ENCODE measurements around the gene LSM7.

DNA sequence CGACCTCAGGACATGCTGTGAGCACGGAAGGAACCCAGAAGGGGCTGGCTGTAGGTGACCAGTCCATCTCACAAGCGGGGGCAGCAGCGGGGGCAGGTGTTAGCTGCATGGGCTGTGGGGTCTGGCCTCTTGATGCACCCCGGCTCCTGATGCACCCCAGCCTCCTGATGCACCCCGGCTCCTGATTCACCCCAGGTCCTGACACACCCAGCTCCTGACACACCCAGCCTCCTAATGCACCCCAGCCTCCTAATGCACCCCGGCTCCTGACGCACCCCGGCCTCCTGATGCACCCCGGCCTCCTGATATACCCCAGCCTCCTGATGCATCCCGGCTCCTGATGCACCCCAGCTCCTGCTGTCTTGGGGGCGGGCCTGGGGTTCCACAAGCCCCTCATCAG, 7.4 kb downstream of the LSM7 start:
- TF ChIP-seq, protein P1, sequence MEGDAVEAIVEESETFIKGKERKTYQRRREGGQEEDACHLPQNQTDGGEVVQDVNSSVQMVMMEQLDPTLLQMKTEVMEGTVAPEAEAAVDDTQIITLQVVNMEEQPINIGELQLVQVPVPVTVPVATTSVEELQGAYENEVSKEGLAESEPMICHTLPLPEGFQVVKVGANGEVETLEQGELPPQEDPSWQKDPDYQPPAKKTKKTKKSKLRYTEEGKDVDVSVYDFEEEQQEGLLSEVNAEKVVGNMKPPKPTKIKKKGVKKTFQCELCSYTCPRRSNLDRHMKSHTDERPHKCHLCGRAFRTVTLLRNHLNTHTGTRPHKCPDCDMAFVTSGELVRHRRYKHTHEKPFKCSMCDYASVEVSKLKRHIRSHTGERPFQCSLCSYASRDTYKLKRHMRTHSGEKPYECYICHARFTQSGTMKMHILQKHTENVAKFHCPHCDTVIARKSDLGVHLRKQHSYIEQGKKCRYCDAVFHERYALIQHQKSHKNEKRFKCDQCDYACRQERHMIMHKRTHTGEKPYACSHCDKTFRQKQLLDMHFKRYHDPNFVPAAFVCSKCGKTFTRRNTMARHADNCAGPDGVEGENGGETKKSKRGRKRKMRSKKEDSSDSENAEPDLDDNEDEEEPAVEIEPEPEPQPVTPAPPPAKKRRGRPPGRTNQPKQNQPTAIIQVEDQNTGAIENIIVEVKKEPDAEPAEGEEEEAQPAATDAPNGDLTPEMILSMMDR (IDR thresholded peaks at IDR 0.05): no peak
- TF ChIP-seq POLR2A (IDR thresholded peaks at IDR 0.05) (no peak), POLR2AphosphoS5 (IDR thresholded peaks at IDR 0.05; ENCODE audit: insufficient read depth in 1 of 2, low read depth in 1 of 2) (no peak)
